HuH-7.5 (cell line): ENCODE results near the gene FXYD5.
"Not testable (repeated sequence)": the region's sequence is repeated elsewhere in the genome, so short reads cannot be mapped to it uniquely, and the experiment has no call there.

Experiments used
- DNase-seq: peaks from one replicate; pipeline ENCODE4 v3.0.0; 2011; ENCODE audit warnings: low spot score

The FXYD5 gene

DNA sequence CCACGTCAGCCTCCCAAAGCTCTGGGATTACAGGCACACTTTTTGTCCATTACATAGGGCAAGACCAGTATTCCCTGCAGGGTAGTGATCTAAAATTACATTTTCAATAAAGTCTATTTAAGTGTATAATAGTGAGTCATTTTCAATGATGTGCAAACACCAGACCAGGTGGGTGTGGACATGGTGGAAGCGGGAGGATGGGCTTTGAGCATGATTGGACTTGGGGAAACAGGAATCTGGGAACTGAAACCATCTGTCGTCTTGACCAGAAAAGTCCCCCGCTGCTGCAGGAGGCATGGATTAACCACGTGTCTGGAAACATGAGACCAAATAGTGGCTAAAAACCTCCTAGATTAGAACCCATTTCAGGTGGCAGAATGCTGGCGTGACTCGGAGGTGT lies 34.0 kb upstream of the FXYD5 start:
- no peak for DNase-seq

- no peak for DNase-seq
Measured at GRCh38 chr19:35120898-35121297, 33.6 kb upstream of the FXYD5 start.

GRCh38 chr19:35122687-35123551 lies 31.6 kb upstream of the FXYD5 start:
- no peak for DNase-seq

DNA sequence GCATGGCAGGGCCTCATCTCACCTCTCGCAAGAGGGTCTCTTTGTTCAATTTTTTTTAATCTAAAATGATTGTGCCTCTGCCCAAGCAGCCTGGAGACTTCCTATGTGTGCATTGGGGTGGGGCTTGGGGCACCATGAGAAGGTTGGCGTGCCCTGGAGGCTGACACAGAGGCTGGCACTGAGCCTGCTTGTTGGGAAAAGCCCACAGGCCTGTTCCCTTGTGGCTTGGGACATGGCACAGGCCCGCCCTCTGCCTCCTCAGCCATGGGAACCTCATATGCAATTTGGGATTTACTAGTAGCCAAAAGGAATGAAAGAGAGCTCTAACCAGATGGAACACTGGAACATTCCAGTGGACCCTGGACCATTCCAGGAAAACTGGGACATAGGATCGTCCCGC lies 31.0 kb upstream of the FXYD5 start:
- no peak for DNase-seq

GRCh38 chr19:35124098-35125060 lies 30.2 kb upstream of the FXYD5 start:
- no peak for DNase-seq

GRCh38 chr19:35125270-35125717 lies 29.2 kb upstream of the FXYD5 start:
- DNase-seq, result no peak

- DNase-seq, result no peak
Measured at GRCh38 chr19:35125749-35126623, 28.5 kb upstream of the FXYD5 start.

DNA sequence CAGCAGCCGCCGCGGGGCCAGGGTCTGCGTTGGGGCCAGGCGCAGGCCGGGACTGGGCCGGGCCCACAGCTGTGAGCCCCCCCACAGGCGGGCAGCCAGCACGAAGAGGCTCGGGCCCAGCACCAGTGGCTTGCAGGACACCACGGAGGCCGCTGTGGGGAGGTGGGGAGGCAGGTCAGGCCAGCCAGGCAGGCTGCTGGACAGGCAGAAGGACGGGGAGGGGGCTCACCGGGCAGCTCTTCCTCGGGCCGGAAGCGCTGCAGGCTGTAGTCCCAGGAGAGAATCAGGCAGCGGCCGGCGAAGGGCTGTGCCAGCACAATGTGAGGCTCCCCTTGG lies 27.9 kb upstream of the FXYD5 start:
- DNase-seq, result no peak

- no peak for DNase-seq
Measured at GRCh38 chr19:35127871-35128270, 26.7 kb upstream of the FXYD5 start.

GRCh38 chr19:35128398-35129057 lies 26.0 kb upstream of the FXYD5 start:
- DNase-seq, result no peak

- DNase-seq, result not testable (repeated sequence)
Measured at GRCh38 chr19:35129724-35130274, 24.7 kb upstream of the FXYD5 start.

DNA sequence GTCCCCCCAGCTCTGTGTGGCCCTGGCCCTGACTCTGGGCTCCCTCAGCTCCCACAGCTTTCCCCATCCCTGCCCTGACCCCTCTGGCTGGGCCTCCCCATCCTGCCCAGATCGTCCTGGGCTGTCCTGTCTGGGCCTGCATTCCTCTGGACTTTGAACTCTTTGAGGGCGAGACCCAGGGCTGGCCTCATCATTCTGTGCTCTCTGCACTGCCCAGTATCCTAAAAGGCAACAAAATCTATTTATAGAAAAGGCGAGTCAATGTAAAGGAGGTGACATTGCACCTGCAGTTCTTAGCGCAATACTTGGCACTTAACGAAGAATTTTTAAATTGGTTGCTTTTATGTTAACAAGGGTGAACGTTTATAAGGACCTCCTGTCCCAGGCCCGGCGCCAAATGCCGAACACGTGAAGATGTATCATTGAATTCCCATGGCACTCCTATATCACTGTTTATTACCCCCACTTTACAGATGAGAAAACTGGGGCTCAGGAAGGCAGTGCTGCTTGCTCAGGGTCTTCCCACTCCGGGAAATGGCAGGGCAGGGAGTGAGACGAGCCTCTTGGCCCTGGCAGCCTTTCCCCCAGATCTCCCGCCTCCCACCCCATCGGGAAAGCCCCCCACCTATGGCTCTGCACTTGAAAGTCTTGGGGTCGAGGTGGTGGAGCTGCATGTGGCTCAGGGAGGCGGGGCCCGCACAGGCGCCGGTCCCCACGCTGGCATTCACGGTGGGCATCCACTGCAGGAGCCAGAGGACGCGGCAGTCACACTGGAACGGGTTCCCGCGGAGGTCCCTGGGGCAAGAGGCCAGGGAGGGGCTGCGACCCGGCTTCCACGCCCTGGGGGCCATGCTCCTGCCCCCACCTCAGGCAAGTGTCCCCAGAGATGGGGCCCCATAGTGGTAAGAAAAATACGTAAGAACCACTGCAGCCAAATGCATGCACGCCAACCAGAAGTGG lies 23.5 kb upstream of the FXYD5 start:
- no peak for DNase-seq

DNA sequence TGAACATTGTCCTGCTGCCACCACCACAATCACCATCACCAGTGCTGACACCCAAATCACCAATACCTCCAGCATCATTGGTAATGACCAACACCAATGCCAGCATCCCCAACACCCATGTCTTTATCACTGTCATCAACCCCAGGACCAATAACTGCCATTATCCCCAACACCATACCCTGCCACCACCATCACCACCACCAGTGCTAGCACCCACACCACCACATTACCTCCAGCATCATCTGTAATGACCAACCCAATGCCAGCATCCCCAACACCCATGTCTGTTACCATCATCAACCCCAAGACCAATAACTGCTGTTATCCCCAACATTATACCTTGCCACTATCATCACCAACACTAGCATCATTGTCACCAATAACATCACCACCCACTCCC lies 22.3 kb upstream of the FXYD5 start:
- no peak for DNase-seq

- DNase-seq, result no peak
Measured at GRCh38 chr19:35133826-35134225, 20.7 kb upstream of the FXYD5 start.

DNA sequence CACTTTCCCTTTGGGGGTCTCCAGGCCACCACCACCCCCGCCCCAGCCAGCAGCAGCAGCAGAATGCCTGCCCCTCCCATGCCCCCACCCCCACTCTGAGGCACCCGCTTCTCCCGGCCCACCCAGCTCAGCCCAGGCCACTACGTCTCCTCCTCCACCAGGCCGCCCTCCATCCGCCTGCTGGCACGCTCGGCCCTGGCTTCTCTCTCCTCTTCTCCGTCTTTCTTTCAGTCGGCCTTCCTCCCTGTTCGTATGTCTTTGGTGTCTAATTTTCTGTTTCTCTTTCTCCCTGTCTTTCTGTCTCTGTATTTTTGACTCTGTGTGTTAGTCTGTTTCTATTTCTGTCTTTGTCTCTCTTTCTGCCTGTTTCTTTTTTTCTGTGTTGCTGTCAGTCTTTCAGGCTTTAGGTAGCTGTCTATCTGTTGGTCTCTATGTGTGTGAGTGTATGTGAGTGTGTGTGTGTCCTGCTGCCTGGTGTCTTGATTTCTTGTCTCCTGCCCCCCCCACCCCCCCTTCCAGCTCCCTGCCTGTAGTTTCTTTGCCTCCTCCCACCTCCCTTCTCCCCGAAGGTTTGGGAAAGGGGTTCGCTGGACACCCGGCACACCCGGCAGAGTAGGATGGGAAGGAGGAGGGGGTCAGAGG lies 19.8 kb upstream of the FXYD5 start, which contains the start of gene LGI4:
Gene LGI4, minus strand, starts transcription at position 459 of the 642 bp plus-strand sequence. Its CDS starts 379 bp downstream, at position 80.
- DNase-seq, result no peak

DNA sequence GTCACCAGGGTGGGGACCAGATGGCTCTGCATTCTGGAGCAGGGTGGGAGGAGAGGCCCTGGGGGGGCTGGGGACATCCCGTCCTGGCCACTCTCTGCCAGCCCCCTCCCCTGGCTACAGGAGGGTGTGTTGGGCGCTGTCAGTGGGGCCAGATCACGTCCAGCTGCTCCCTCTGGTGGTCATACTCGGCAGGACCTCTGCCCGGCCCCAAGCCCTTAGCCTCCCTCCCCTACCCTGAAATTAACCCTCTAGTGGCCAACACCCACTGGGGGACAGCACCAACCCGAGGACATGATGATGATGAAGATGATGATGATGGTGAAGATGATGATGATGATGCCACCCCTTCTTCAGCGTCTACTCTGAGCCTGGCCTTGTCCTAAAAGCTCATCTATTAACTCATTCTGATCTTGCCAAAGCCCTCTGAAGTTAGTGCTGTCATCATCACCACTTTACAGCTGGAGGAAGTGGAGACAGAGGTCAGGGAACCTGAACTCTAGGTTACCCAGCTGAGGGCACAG lies 19.1 kb upstream of the FXYD5 start:
- DNase-seq, result peak; percentile 98

DNA sequence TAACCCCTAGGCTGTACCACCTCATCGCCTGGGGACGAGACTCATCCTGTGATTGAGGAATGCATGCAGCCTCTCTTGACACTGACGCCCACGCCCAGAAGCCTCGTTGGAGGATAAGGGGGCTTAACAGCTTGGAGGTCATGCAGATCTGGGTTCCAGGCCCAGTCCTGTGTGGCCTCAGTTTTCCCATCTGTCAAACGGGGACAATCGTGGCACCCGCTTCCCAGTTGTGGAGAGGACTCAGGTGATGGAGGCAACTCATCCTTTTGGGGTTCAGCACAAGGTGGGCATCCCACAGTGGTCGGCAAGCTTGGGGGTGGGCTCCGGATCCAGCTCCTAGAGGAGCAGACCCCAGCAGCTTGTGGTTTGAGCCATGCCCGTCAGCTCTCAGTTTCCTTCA lies 18.3 kb upstream of the FXYD5 start:
- no peak for DNase-seq

- DNase-seq, result no peak
Measured at GRCh38 chr19:35136977-35137702, 17.4 kb upstream of the FXYD5 start.
